GDM1 (cell line): Measurements from ENCODE around the gene KIF6.
"Not testable (repeated sequence)": the region's sequence is repeated elsewhere in the genome, so short reads cannot be mapped to it uniquely, and the experiment has no call there.

Source experiments
- DNase-seq: peaks from one replicate; lab custom pipeline; 2025; lab: John Stamatoyannopoulos, UW

KIF6 gene

GRCh38 chr6:39313526-39314272 lies 411.5 kb downstream of the KIF6 start:
- no peak for DNase-seq

GRCh38 chr6:39312912-39313525 lies 412.2 kb downstream of the KIF6 start:
- DNase-seq, result no peak

GRCh38 chr6:39310542-39310941 lies 414.7 kb downstream of the KIF6 start:
- no peak for DNase-seq

- DNase-seq, result peak; percentile 53
Measured at GRCh38 chr6:39309942-39310531, 415.2 kb downstream of the KIF6 start.

- no peak for DNase-seq
Measured at GRCh38 chr6:39307462-39307861, 417.7 kb downstream of the KIF6 start.

GRCh38 chr6:39304951-39305350 lies 420.3 kb downstream of the KIF6 start:
- no peak for DNase-seq

GRCh38 chr6:39303425-39304153 lies 421.6 kb downstream of the KIF6 start:
- no peak for DNase-seq

GRCh38 chr6:39302669-39303424 lies 422.4 kb downstream of the KIF6 start:
- DNase-seq, result peak; percentile 61

GRCh38 chr6:39302011-39302410 lies 423.2 kb downstream of the KIF6 start:
- DNase-seq, result no peak

GRCh38 chr6:39301606-39302005 lies 423.6 kb downstream of the KIF6 start:
- no peak for DNase-seq

GRCh38 chr6:39300739-39301138 lies 424.5 kb downstream of the KIF6 start:
- DNase-seq, result no peak

GRCh38 chr6:39298061-39298460 lies 427.1 kb downstream of the KIF6 start:
- DNase-seq, result no peak

- no peak for DNase-seq
Measured at GRCh38 chr6:39296745-39297640, 428.2 kb downstream of the KIF6 start.

- no peak for DNase-seq
Measured at GRCh38 chr6:39295611-39296011, 429.6 kb downstream of the KIF6 start.

- DNase-seq, result no peak
Measured at GRCh38 chr6:39294899-39295298, 430.3 kb downstream of the KIF6 start.

GRCh38 chr6:39294133-39294532 lies 431.1 kb downstream of the KIF6 start:
- no peak for DNase-seq

GRCh38 chr6:39292637-39293036 lies 432.6 kb downstream of the KIF6 start:
- DNase-seq, result no peak

- no peak for DNase-seq
Measured at GRCh38 chr6:39289490-39289889, 435.7 kb downstream of the KIF6 start.

- DNase-seq, result no peak
Measured at GRCh38 chr6:39287601-39288000, 437.6 kb downstream of the KIF6 start.

- DNase-seq, result not testable (repeated sequence)
Measured at GRCh38 chr6:39286596-39286995, 438.6 kb downstream of the KIF6 start.

GRCh38 chr6:39282774-39283173 lies 442.4 kb downstream of the KIF6 start:
- no peak for DNase-seq
